WTC11 (cell line): ENCODE measurements around the gene PDCD1LG2. TPM values are rescaled to one million over a fixed set of nuclear protein-coding genes. Genes with fewer than 3 reads are reported as not detected.

ENCODE experiments used
- ATAC-seq: fragments of 200-7000 bp; cut with Tn5 transposase; 2 replicates; pipeline ENCODE4 v1.10.0; 2021; ENCODE audit warnings: mild to moderate bottlenecking, moderate library complexity
- CTCF ChIA-PET: fragments of 300-600 bp; sonication (Branson Sonifier 250); formaldehyde crosslinking; loops from one replicate; lab custom pipeline; 2021; ENCODE audit warnings: antibody characterized with exemption; lab: Charles Lee
- POLR2A ChIA-PET: fragments of 350-600 bp; sonication (Branson Sonifier 250); formaldehyde crosslinking; loops from one replicate; lab custom pipeline; 2021; ENCODE audit warnings: antibody characterized with exemption; lab: Charles Lee
- DNase-seq: peaks from one replicate; pipeline ENCODE4 v3.0.0; 2021; ENCODE audit warnings: low spot score
- H3K27ac Mint-ChIP-seq: 2 replicates; pipeline ENCODE4 v1.8.0; 2021; ENCODE audit warnings: mixed read lengths
- H3K27me3 Mint-ChIP-seq: 2 replicates; pipeline ENCODE4 v1.8.0; 2021; ENCODE audit warnings: low read depth, mild to moderate bottlenecking, moderate library complexity, mixed read lengths
- H3K36me3 Mint-ChIP-seq: 2 replicates; pipeline ENCODE4 v1.8.0; 2021; ENCODE audit warnings: mixed read lengths
- H3K4me1 Mint-ChIP-seq: 2 replicates; pipeline ENCODE4 v1.8.0; 2022; ENCODE audit warnings: mixed read lengths
- H3K4me3 Mint-ChIP-seq: 2 replicates; pipeline ENCODE4 v1.8.0; 2021; ENCODE audit warnings: mild to moderate bottlenecking, moderate library complexity, mixed read lengths
- H3K9me3 Mint-ChIP-seq: 2 replicates; pipeline ENCODE4 v1.8.0; 2021; ENCODE audit warnings: mixed read lengths
- ATF1 ChIP-seq: sonication (generic); formaldehyde crosslinking; IDR thresholded peaks from 2 replicates; pipeline ENCODE4 v1.8.1; 2023; ENCODE audit warnings: mild to moderate bottlenecking, moderate library complexity, missing genetic modification reagents
- CBFB ChIP-seq: sonication (generic); formaldehyde crosslinking; IDR thresholded peaks from 2 replicates; pipeline ENCODE4 v1.8.1; 2022; ENCODE audit warnings: mild to moderate bottlenecking, low read depth, missing genetic modification reagents
- CREB1 ChIP-seq: sonication (generic); formaldehyde crosslinking; IDR thresholded peaks from 2 replicates; pipeline ENCODE4 v1.8.0; 2023; ENCODE audit warnings: mild to moderate bottlenecking, missing genetic modification reagents
- ETV6 ChIP-seq: sonication (generic); formaldehyde crosslinking; IDR thresholded peaks from 2 replicates; pipeline ENCODE4 v1.8.1; 2022; ENCODE audit warnings: mild to moderate bottlenecking, missing genetic modification reagents
- FOXJ3 ChIP-seq: sonication (generic); formaldehyde crosslinking; IDR thresholded peaks from 2 replicates; pipeline ENCODE4 v1.9.0; 2021; ENCODE audit warnings: missing genetic modification reagents, mild to moderate bottlenecking, borderline replicate concordance
- FOXK1 ChIP-seq: sonication (generic); formaldehyde crosslinking; IDR thresholded peaks from 2 replicates; pipeline ENCODE4 v1.8.0; 2022; ENCODE audit warnings: mild to moderate bottlenecking, moderate library complexity, missing genetic modification reagents
- GABPB1 ChIP-seq: sonication (generic); formaldehyde crosslinking; IDR thresholded peaks from 2 replicates; pipeline ENCODE4 v1.8.1; 2023; ENCODE audit warnings: mild to moderate bottlenecking, missing genetic modification reagents
- GRHL2 ChIP-seq: fragments of 250-450 bp; sonication (Bioruptor Pico); IDR thresholded peaks from 2 replicates; pipeline ENCODE4 v1.8.0; 2022; ENCODE audit warnings: mild to moderate bottlenecking, moderate library complexity; ENCODE audit not compliant: insufficient replicate concordance, severe bottlenecking
- MXD4 ChIP-seq: fragments of 250-450 bp; sonication (Bioruptor Pico); IDR thresholded peaks from 2 replicates; pipeline ENCODE4 v1.8.0; 2021; ENCODE audit warnings: mild to moderate bottlenecking, moderate library complexity, borderline replicate concordance
- NR1H2 ChIP-seq: sonication (generic); formaldehyde crosslinking; IDR thresholded peaks from 2 replicates; pipeline ENCODE4 v1.9.0; 2021; ENCODE audit warnings: mild to moderate bottlenecking, moderate library complexity, missing genetic modification reagents
- NR2C2 ChIP-seq: sonication (generic); formaldehyde crosslinking; IDR thresholded peaks from 2 replicates; pipeline ENCODE4 v1.8.0; 2022; ENCODE audit warnings: mild to moderate bottlenecking, missing genetic modification reagents
- SP1 ChIP-seq: sonication (generic); formaldehyde crosslinking; conservative IDR thresholded peaks from 2 replicates; pipeline ENCODE4 v1.8.1; 2022; ENCODE audit warnings: missing genetic modification reagents
- TEAD1 ChIP-seq: sonication (generic); formaldehyde crosslinking; IDR thresholded peaks from 2 replicates; pipeline ENCODE4 v1.8.0; 2022; ENCODE audit warnings: mild to moderate bottlenecking, missing genetic modification reagents
- ZBTB21 ChIP-seq: sonication (generic); formaldehyde crosslinking; IDR thresholded peaks from 2 replicates; pipeline ENCODE4 v1.8.1; 2023; ENCODE audit warnings: mild to moderate bottlenecking, missing genetic modification reagents, borderline replicate concordance
- ZNF138 ChIP-seq: sonication (generic); formaldehyde crosslinking; conservative IDR thresholded peaks from 2 replicates; pipeline ENCODE4 v1.8.1; 2022; ENCODE audit warnings: mild to moderate bottlenecking, moderate library complexity, missing genetic modification reagents
- total RNA-seq: library from RNA; stranded (reverse); gene quantifications from 3 replicates; pipeline ENCODE4 v1.2.3, GENCODE V29; 2021
- TF ChIP-seq, protein P1 (sequence below): sonication (generic); formaldehyde crosslinking; IDR thresholded peaks from 2 replicates; pipeline ENCODE4 v1.8.0; 2023; ENCODE audit warnings: missing genetic modification reagents
- TF ChIP-seq, protein P2 (sequence below): sonication (generic); formaldehyde crosslinking; IDR thresholded peaks from 2 replicates; pipeline ENCODE4 v1.8.1; 2023; ENCODE audit warnings: mild to moderate bottlenecking, missing genetic modification reagents
- TF ChIP-seq, protein P3 (sequence below): fragments of 250-450 bp; sonication (Bioruptor Pico); IDR thresholded peaks from 2 replicates; pipeline ENCODE4 v2.1.2; 2022; ENCODE audit warnings: mild to moderate bottlenecking, moderate library complexity
- TF ChIP-seq, protein P4 (sequence below): fragments of 200-600 bp; IDR thresholded peaks from 2 replicates; pipeline ENCODE4 v1.8.0; 2022; ENCODE audit warnings: antibody characterized with exemption
- TF ChIP-seq, protein P5 (sequence below): fragments of 250-450 bp; sonication (Bioruptor Pico); IDR thresholded peaks from 2 replicates; pipeline ENCODE4 v1.9.0; 2021; ENCODE audit warnings: mild to moderate bottlenecking
- TF ChIP-seq, protein P6 (sequence below): sonication (generic); formaldehyde crosslinking; conservative IDR thresholded peaks from 2 replicates; pipeline ENCODE4 v1.8.1; 2022; ENCODE audit warnings: mild to moderate bottlenecking, missing genetic modification reagents
- TF ChIP-seq, protein P7 (sequence below): sonication (generic); formaldehyde crosslinking; IDR thresholded peaks from 2 replicates; pipeline ENCODE4 v1.8.1; 2022; ENCODE audit warnings: mild to moderate bottlenecking, missing genetic modification reagents, moderate library complexity, borderline replicate concordance

PDCD1LG2 gene
- total RNA-seq, 1 experiment from 2014 or later: not detected

DNA sequence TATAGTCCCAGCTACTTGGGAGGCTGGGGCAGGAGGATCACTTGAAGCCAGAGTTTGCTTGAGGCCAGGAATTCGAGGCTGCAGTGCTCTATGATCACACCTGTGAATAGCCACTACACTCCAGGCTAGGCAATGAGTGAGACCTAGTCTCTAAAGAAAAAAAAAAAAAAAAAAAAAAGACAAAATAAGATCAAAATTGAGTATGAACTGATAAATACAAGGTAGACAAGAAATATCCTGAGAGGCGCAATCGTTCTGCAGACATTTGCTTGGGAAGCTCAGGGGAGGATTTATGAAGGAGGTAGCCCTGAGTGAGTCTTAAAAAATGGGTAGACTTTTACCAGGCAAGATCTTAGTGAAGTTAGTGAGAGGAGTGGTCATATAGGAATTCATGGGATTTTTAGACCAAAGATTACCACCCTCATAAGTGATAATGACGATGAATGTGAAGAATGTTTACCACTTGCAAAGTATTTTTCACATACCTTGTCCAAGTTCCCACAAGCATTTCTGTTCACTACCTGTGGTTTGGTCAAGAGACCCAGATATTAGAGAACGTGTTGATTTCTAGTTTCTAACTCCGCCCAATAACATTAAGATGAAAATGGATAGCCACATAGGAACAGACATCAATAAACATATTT lies 4.4 kb downstream of the PDCD1LG2 start:
- DNase-seq (no peak), ATAC-seq (no peak)
- H3K4me1 Mint-ChIP-seq: peaks cover 31% of the 10 kb centered on the region
- H3K4me3 Mint-ChIP-seq: no peak overlapping the region
- CTCF ChIA-PET: no interaction called here
- POLR2A ChIA-PET: no interaction called here
- no peaks in the 10 kb centered on the region; the same call in 1 of the 2 replicates for H3K27me3 Mint-ChIP-seq
- no peaks in the 10 kb centered on the region for H3K36me3 Mint-ChIP-seq
- no peak overlapping the region for H3K27ac Mint-ChIP-seq
- H3K9me3 Mint-ChIP-seq: no peaks in the 10 kb centered on the region
- TF ChIP-seq NR1H2 (CRISPR knock-in tag): no peak
- TF ChIP-seq, protein P1, sequence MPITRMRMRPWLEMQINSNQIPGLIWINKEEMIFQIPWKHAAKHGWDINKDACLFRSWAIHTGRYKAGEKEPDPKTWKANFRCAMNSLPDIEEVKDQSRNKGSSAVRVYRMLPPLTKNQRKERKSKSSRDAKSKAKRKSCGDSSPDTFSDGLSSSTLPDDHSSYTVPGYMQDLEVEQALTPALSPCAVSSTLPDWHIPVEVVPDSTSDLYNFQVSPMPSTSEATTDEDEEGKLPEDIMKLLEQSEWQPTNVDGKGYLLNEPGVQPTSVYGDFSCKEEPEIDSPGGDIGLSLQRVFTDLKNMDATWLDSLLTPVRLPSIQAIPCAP (CRISPR knock-in tag): no peak
- TF ChIP-seq, protein P2, sequence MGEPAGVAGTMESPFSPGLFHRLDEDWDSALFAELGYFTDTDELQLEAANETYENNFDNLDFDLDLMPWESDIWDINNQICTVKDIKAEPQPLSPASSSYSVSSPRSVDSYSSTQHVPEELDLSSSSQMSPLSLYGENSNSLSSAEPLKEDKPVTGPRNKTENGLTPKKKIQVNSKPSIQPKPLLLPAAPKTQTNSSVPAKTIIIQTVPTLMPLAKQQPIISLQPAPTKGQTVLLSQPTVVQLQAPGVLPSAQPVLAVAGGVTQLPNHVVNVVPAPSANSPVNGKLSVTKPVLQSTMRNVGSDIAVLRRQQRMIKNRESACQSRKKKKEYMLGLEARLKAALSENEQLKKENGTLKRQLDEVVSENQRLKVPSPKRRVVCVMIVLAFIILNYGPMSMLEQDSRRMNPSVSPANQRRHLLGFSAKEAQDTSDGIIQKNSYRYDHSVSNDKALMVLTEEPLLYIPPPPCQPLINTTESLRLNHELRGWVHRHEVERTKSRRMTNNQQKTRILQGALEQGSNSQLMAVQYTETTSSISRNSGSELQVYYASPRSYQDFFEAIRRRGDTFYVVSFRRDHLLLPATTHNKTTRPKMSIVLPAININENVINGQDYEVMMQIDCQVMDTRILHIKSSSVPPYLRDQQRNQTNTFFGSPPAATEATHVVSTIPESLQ (CRISPR knock-in tag): no peak
- no peak for TF ChIP-seq TEAD1 (CRISPR knock-in tag)
- no peak for TF ChIP-seq GRHL2
- TF ChIP-seq, protein P3, sequence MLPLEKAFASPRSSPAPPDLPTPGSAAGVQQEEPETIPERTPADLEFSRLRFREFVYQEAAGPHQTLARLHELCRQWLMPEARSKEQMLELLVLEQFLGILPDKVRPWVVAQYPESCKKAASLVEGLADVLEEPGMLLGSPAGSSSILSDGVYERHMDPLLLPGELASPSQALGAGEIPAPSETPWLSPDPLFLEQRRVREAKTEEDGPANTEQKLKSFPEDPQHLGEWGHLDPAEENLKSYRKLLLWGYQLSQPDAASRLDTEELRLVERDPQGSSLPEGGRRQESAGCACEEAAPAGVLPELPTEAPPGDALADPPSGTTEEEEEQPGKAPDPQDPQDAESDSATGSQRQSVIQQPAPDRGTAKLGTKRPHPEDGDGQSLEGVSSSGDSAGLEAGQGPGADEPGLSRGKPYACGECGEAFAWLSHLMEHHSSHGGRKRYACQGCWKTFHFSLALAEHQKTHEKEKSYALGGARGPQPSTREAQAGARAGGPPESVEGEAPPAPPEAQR (CRISPR knock-in tag): no peak
- TF ChIP-seq CBFB (CRISPR knock-in tag): no peak
- TF ChIP-seq NR2C2 (CRISPR knock-in tag): no peak
- TF ChIP-seq, protein P4, sequence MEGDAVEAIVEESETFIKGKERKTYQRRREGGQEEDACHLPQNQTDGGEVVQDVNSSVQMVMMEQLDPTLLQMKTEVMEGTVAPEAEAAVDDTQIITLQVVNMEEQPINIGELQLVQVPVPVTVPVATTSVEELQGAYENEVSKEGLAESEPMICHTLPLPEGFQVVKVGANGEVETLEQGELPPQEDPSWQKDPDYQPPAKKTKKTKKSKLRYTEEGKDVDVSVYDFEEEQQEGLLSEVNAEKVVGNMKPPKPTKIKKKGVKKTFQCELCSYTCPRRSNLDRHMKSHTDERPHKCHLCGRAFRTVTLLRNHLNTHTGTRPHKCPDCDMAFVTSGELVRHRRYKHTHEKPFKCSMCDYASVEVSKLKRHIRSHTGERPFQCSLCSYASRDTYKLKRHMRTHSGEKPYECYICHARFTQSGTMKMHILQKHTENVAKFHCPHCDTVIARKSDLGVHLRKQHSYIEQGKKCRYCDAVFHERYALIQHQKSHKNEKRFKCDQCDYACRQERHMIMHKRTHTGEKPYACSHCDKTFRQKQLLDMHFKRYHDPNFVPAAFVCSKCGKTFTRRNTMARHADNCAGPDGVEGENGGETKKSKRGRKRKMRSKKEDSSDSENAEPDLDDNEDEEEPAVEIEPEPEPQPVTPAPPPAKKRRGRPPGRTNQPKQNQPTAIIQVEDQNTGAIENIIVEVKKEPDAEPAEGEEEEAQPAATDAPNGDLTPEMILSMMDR: no peak
- TF ChIP-seq ZBTB21 (CRISPR knock-in tag): no peak
- no peak for TF ChIP-seq ETV6 (CRISPR knock-in tag)
- TF ChIP-seq, protein P5, sequence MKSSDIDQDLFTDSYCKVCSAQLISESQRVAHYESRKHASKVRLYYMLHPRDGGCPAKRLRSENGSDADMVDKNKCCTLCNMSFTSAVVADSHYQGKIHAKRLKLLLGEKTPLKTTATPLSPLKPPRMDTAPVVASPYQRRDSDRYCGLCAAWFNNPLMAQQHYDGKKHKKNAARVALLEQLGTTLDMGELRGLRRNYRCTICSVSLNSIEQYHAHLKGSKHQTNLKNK: no peak

DNA sequence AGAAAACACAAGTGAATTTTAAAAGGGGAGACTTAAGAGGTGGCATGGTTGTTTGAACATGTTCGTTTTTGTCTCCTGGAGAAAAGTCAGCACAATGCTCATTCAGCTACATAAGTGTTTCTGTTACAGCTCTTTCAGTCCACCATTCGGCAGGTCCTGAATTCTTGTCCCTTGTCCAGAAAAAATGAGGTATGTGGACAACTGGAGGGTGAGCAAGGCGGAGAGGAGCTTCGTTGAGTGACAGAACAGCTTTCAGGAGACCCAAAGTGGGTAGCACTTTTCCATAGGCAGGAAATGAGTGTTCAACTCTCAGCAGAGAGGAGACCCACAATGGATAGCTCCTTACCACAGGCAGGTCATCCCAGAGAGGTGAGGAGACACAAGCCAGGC lies 4.9 kb downstream of the PDCD1LG2 start:
- TF ChIP-seq GABPB1 (CRISPR knock-in tag): no peak
- H3K4me1 Mint-ChIP-seq: peaks cover 32% of the 10 kb centered on the region
- H3K4me3 Mint-ChIP-seq: no peak overlapping the region
- DNase-seq (no peak), ATAC-seq (no peak)
- CTCF ChIA-PET: no interaction called here
- H3K27ac Mint-ChIP-seq: no peak overlapping the region
- H3K9me3 Mint-ChIP-seq: no peaks in the 10 kb centered on the region
- no peaks in the 10 kb centered on the region for H3K36me3 Mint-ChIP-seq
- POLR2A ChIA-PET: no interaction called here
- H3K27me3 Mint-ChIP-seq: no peaks in the 10 kb centered on the region; the same call in 1 of the 2 replicates

DNA sequence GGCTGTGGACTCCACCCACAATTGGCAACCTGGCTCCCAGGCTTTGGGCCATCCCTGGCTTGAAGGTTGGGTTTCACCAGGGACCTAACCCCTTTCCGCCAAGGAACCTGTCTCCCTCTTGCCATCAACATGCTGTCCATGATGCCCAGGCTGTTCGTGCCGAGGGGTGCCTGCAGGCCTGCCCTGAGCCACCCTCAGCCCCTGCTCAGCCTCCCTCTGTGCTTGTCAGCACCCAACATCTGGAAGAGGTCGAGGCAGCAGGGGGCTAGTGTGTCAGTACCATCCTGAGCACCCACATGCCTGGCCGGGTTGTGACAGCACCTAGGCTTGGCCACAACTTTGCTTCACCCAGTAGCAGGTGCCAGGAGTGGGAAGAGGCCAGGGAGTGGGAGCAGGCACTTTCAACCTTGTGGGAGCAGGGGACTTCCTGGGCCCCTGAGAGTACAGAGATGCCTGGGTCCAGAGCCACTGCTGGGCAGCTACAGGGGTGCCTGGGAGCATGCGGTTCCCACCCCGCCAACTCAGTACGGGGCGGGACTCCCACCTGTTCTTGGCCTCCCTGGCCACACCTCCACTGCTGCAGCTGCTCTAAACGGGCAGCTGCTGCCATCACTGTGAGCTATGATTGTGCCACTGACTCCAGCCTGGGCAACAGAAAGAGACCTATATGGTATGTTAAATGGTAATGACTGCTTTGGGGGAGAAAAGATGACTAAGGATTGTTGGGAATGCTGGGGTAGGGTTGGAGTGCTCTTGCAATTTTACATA lies 6.3 kb downstream of the PDCD1LG2 start:
- ChIA-PET POLR2A (no interaction called here), CTCF (no interaction called here)
- DNase-seq (no peak), ATAC-seq (no peak)
- H3K27ac Mint-ChIP-seq: no peak overlapping the region
- no peaks in the 10 kb centered on the region for H3K36me3 Mint-ChIP-seq
- no peaks in the 10 kb centered on the region for H3K9me3 Mint-ChIP-seq
- H3K4me3 Mint-ChIP-seq: no peak overlapping the region
- no peaks in the 10 kb centered on the region; the same call in 1 of the 2 replicates for H3K27me3 Mint-ChIP-seq
- TF ChIP-seq CREB1 (CRISPR knock-in tag) (no peak), SP1 (CRISPR knock-in tag) (no peak), FOXJ3 (no peak), ZNF138 (CRISPR knock-in tag) (no peak), ETV6 (CRISPR knock-in tag) (no peak), FOXK1 (CRISPR knock-in tag) (no peak), MXD4 (CRISPR knock-in tag) (no peak), ATF1 (CRISPR knock-in tag) (no peak)
- TF ChIP-seq, protein P6, sequence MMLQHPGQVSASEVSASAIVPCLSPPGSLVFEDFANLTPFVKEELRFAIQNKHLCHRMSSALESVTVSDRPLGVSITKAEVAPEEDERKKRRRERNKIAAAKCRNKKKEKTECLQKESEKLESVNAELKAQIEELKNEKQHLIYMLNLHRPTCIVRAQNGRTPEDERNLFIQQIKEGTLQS (CRISPR knock-in tag): no peak
- TF ChIP-seq, protein P7, sequence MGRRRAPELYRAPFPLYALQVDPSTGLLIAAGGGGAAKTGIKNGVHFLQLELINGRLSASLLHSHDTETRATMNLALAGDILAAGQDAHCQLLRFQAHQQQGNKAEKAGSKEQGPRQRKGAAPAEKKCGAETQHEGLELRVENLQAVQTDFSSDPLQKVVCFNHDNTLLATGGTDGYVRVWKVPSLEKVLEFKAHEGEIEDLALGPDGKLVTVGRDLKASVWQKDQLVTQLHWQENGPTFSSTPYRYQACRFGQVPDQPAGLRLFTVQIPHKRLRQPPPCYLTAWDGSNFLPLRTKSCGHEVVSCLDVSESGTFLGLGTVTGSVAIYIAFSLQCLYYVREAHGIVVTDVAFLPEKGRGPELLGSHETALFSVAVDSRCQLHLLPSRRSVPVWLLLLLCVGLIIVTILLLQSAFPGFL: no peak
- TF ChIP-seq, protein P3 (CRISPR knock-in tag): no peak
- H3K4me1 Mint-ChIP-seq: peaks cover 29% of the 10 kb centered on the region
